Measurements from ENCODE around the gene HSD3B7.
A peak's percentile ranks its signal among the peaks of the same experiment; 100 is the strongest.
"Not testable (repeated sequence)": the region's sequence is repeated elsewhere in the genome, so short reads cannot be mapped to it uniquely, and the experiment has no call there.

Gene HSD3B7

GRCh38 chr16:31010585-31011325 is 25.7 kb downstream of the HSD3B7 start, which contains the start of gene STX1B:
Gene STX1B (minus strand): TSS chr16:31010638. CDS start chr16:31010396, 242 bp downstream.
- Histone ChIP-seq H3K27me3 (ENCODE audit: insufficient read depth, poor library complexity, severe bottlenecking) (peaks cover 13% of the 10 kb centered on the region), H3K27ac (ENCODE audit: poor library complexity, severe bottlenecking) (no peak within 1 kb of the TSS), H3K36me3 (ENCODE audit: low read depth) (no peaks in the 10 kb centered on the region), H3K4me1 (ENCODE audit: insufficient read depth, poor library complexity, severe bottlenecking) (peaks cover 4% of the 10 kb centered on the region), H3K9me3 (ENCODE audit: severe bottlenecking) (no peaks in the 10 kb centered on the region), H3K4me3 (ENCODE audit: severe bottlenecking) (no peak within 1 kb of the TSS)
- TF ChIP-seq, protein P1, sequence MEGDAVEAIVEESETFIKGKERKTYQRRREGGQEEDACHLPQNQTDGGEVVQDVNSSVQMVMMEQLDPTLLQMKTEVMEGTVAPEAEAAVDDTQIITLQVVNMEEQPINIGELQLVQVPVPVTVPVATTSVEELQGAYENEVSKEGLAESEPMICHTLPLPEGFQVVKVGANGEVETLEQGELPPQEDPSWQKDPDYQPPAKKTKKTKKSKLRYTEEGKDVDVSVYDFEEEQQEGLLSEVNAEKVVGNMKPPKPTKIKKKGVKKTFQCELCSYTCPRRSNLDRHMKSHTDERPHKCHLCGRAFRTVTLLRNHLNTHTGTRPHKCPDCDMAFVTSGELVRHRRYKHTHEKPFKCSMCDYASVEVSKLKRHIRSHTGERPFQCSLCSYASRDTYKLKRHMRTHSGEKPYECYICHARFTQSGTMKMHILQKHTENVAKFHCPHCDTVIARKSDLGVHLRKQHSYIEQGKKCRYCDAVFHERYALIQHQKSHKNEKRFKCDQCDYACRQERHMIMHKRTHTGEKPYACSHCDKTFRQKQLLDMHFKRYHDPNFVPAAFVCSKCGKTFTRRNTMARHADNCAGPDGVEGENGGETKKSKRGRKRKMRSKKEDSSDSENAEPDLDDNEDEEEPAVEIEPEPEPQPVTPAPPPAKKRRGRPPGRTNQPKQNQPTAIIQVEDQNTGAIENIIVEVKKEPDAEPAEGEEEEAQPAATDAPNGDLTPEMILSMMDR (IDR thresholded peaks at IDR 0.05; ENCODE audit: poor library complexity, severe bottlenecking) = no peak
- ATAC-seq (ENCODE audit: low read depth) = no peak; the same call in 2 of the 3 replicates
- no peak for DNase-seq (ENCODE audit: low spot score)

DNA sequence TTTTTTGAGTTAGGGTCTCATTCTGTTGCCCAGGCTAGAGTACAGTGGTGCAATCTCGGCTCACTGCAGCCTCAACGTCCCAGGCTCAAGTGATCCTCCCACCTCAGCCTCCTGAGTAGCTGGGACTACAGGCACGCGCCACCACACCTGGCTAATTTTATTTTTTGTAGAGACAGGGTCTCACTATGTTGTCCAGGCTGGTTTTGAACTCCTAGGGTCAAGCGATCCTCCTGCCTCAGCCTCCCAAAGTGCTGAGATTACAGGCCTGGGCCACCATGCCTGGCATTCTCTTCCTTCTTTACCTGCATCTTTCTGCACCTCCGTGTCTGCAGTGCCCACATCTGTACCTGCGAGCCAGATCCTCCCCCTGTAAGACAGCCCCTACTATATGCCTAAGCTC is 26.8 kb downstream of the HSD3B7 start:
- not testable (repeated sequence) for ATAC-seq (ENCODE audit: low read depth); H3K27ac ChIP-seq (ENCODE audit: poor library complexity, severe bottlenecking); H3K36me3 ChIP-seq (ENCODE audit: low read depth); H3K9me3 ChIP-seq (ENCODE audit: severe bottlenecking); DNase-seq (ENCODE audit: low spot score); H3K4me1 ChIP-seq (ENCODE audit: insufficient read depth, poor library complexity, severe bottlenecking); H3K4me3 ChIP-seq (ENCODE audit: severe bottlenecking)
- peaks cover 13% of the 10 kb centered on the region for H3K27me3 ChIP-seq (ENCODE audit: insufficient read depth, poor library complexity, severe bottlenecking)

GRCh38 chr16:31013292-31013691 is 28.3 kb downstream of the HSD3B7 start:
- not testable (repeated sequence) for H3K4me3 ChIP-seq (ENCODE audit: severe bottlenecking); H3K4me1 ChIP-seq (ENCODE audit: insufficient read depth, poor library complexity, severe bottlenecking); ATAC-seq (ENCODE audit: low read depth); H3K27ac ChIP-seq (ENCODE audit: poor library complexity, severe bottlenecking); DNase-seq (ENCODE audit: low spot score); H3K36me3 ChIP-seq (ENCODE audit: low read depth); H3K9me3 ChIP-seq (ENCODE audit: severe bottlenecking)
- H3K27me3 ChIP-seq (ENCODE audit: insufficient read depth, poor library complexity, severe bottlenecking) = peaks cover 13% of the 10 kb centered on the region

- no peak overlapping the region for H3K27ac ChIP-seq (ENCODE audit: poor library complexity, severe bottlenecking)
- ATAC-seq (ENCODE audit: low read depth) = peak; percentile 41; the same call in 1 of the 3 replicates
- H3K4me1 ChIP-seq (ENCODE audit: insufficient read depth, poor library complexity, severe bottlenecking) = no peaks in the 10 kb centered on the region
- DNase-seq (ENCODE audit: low spot score) = no peak
- H3K9me3 ChIP-seq (ENCODE audit: severe bottlenecking) = no peaks in the 10 kb centered on the region
- peaks cover 10% of the 10 kb centered on the region for H3K27me3 ChIP-seq (ENCODE audit: insufficient read depth, poor library complexity, severe bottlenecking)
- TF ChIP-seq, protein P1 (IDR thresholded peaks at IDR 0.05; ENCODE audit: poor library complexity, severe bottlenecking) = peak; percentile 6
- no peaks in the 10 kb centered on the region for H3K36me3 ChIP-seq (ENCODE audit: low read depth)
- H3K4me3 ChIP-seq (ENCODE audit: severe bottlenecking) = no peak overlapping the region
These were observed 31.0 kb downstream of the HSD3B7 start for GRCh38 chr16:31016018-31016417.

DNA sequence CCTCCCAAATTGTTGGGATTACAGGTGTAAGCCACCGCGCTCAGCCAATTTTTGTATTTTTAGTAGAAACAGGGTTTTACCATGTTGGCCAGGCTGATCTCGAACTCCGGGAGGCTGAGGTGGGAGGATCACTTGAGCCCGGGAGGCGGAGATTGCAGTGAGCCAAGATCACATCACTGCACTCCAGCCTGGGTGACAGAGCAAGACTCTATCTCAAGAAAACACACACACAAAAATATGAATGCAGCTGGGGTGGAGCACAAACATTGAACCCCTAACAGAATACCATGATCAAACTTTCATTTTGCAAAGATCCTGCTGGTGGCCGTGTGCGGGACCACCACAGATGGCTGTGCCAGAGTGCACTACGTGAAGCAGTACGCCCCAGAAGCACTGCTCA is 32.7 kb downstream of the HSD3B7 start:
- H3K27ac ChIP-seq (ENCODE audit: poor library complexity, severe bottlenecking); H3K4me1 ChIP-seq (ENCODE audit: insufficient read depth, poor library complexity, severe bottlenecking); ATAC-seq (ENCODE audit: low read depth); H3K4me3 ChIP-seq (ENCODE audit: severe bottlenecking); DNase-seq (ENCODE audit: low spot score); H3K27me3 ChIP-seq (ENCODE audit: insufficient read depth, poor library complexity, severe bottlenecking); H3K9me3 ChIP-seq (ENCODE audit: severe bottlenecking); H3K36me3 ChIP-seq (ENCODE audit: low read depth): not testable (repeated sequence)

DNA sequence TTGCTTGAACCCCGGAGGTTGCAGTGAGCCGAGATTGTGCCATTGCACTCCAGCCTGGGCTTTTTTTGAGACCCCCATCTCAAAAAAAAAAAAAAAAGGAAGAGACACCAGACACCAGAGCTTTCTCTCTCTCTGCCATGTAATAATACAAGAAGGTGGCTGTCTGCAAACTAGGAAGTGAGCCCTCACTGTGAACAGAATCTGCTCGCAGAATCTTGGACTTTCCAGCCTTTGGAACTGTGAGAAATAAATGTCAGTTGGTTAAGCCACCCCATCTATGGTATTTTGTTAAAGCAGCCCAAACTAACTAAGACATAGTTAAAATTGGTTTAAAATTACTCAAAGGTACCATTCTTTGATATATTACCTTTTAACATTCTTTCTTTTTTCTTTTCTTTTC is 35.5 kb downstream of the HSD3B7 start:
- H3K36me3 ChIP-seq (ENCODE audit: low read depth) = no peaks in the 10 kb centered on the region
- no peak overlapping the region for H3K4me3 ChIP-seq (ENCODE audit: severe bottlenecking)
- no peak overlapping the region for H3K27ac ChIP-seq (ENCODE audit: poor library complexity, severe bottlenecking)
- H3K27me3 ChIP-seq (ENCODE audit: insufficient read depth, poor library complexity, severe bottlenecking) = no peaks in the 10 kb centered on the region
- H3K4me1 ChIP-seq (ENCODE audit: insufficient read depth, poor library complexity, severe bottlenecking) = no peaks in the 10 kb centered on the region
- DNase-seq (ENCODE audit: low spot score) = no peak
- TF ChIP-seq, protein P1 (IDR thresholded peaks at IDR 0.05; ENCODE audit: poor library complexity, severe bottlenecking) = no peak
- no peaks in the 10 kb centered on the region for H3K9me3 ChIP-seq (ENCODE audit: severe bottlenecking)
- ATAC-seq (ENCODE audit: low read depth) = no peak
